K562 (cell line): Measurements from ENCODE around the gene PPP1R10. TPM values are rescaled to one million over a fixed set of nuclear protein-coding genes. Genes with fewer than 3 reads are reported as not detected.
A peak's percentile ranks its signal among the peaks of the same experiment; 100 is the strongest.

Experiments used
- CSDE1 ChIP-seq, 2 experiments: fragments of 450-650 bp; IDR thresholded peaks; 2 replicates each; pipeline ENCODE4 v1.6.1; 2016; ENCODE audit warnings: mild to moderate bottlenecking in 1 of 2
- ESRRA ChIP-seq: fragments of 450-650 bp; IDR thresholded peaks from 2 replicates; pipeline ENCODE4 v1.6.1; 2014; ENCODE audit warnings: low read depth, mild to moderate bottlenecking, moderate library complexity, borderline replicate concordance
- KLF16 ChIP-seq: IDR thresholded peaks from 2 replicates; pipeline ENCODE4 v1.6.1; 2016; ENCODE audit warnings: antibody characterized with exemption
- LEF1 ChIP-seq: fragments of 450-650 bp; IDR thresholded peaks from 2 replicates; pipeline ENCODE4 v1.6.1; 2016; ENCODE audit warnings: mild to moderate bottlenecking
- POLR2B ChIP-seq: fragments of 450-650 bp; IDR thresholded peaks from 2 replicates; pipeline ENCODE4 v1.6.1; 2018; ENCODE audit warnings: low read depth; ENCODE audit not compliant: partially characterized antibody
- SMC3 ChIP-seq: conservative IDR thresholded peaks from 2 replicates; pipeline ENCODE4 v1.6.1; 2011; ENCODE audit warnings: low read depth, low read length, improper control_type of control experiment; ENCODE audit not compliant: insufficient read depth
- SP1 ChIP-seq: sonication (generic); formaldehyde crosslinking; IDR thresholded peaks from 2 replicates; pipeline ENCODE4 v1.8.1; 2022; ENCODE audit warnings: mild to moderate bottlenecking, missing genetic modification reagents
- USF2 ChIP-seq: sonication (generic); formaldehyde crosslinking; IDR thresholded peaks from 2 replicates; pipeline ENCODE4 v1.5.0; 2020; ENCODE audit warnings: missing genetic modification reagents
- ZEB2 ChIP-seq: fragments of 450-650 bp; IDR thresholded peaks from 2 replicates; pipeline ENCODE4 v1.6.1; 2016
- ZFP1 ChIP-seq: fragments of 450-650 bp; formaldehyde crosslinking; IDR thresholded peaks from 2 replicates; pipeline ENCODE4 v1.4.0; 2020; ENCODE audit warnings: mild to moderate bottlenecking, mixed read lengths
- ZKSCAN8 ChIP-seq: fragments of 200-800 bp; sonication (Bioruptor generic); IDR thresholded peaks from 2 replicates; pipeline ENCODE4 v1.6.1; 2016; ENCODE audit warnings: missing genetic modification characterization, missing compliant biosample characterization
- ZNF143 ChIP-seq: sonication (generic); formaldehyde crosslinking; IDR thresholded peaks from 2 replicates; pipeline ENCODE4 v1.9.0; 2022; ENCODE audit warnings: mild to moderate bottlenecking, missing genetic modification reagents
- ZNF184 ChIP-seq: sonication (generic); formaldehyde crosslinking; IDR thresholded peaks from 2 replicates; pipeline ENCODE4 v1.5.0; 2020; ENCODE audit warnings: missing genetic modification reagents
- ZNF354B ChIP-seq: fragments of 250-450 bp; sonication (Bioruptor Pico); IDR thresholded peaks from 2 replicates; pipeline ENCODE4 v1.4.0; 2020
- ZNF592 ChIP-seq: fragments of 450-650 bp; IDR thresholded peaks from 2 replicates; pipeline ENCODE4 v1.6.1; 2017; ENCODE audit warnings: antibody characterized with exemption, mild to moderate bottlenecking
- ZNF609 ChIP-seq: sonication (generic); formaldehyde crosslinking; IDR thresholded peaks from 2 replicates; pipeline ENCODE4 v1.8.1; 2023; ENCODE audit warnings: missing genetic modification reagents, mild to moderate bottlenecking, borderline replicate concordance
- ZNF785 ChIP-seq: fragments of 250-450 bp; sonication (Bioruptor Pico); IDR thresholded peaks from 2 replicates; pipeline ENCODE4 v1.4.0; 2020; ENCODE audit warnings: mild to moderate bottlenecking
- ZSCAN32 ChIP-seq: fragments of 450-650 bp; formaldehyde crosslinking; IDR thresholded peaks from 2 replicates; pipeline ENCODE4 v1.4.0; 2020; ENCODE audit warnings: mild to moderate bottlenecking, moderate library complexity
- polyA plus RNA-seq, 8 experiments: library from polyadenylated mRNA; depleted of rRNA in 4 of 8; stranded (reverse) in 5 of 8; unstranded in 3 of 8; fragments of >200 nt; fragmentation: Nextera tagmentation in 2 of 8; fragmentation: Illumina TruSeq in 1 of 8; extraction: Ambion mirVana in 2 of 8; extraction: Trizol in 1 of 8; gene quantifications; 2 replicates each; pipeline versions ENCODE4 v1.2.1 to v1.2.3, GENCODE V29; 2011 to 2014; ENCODE audit warnings: inconsistent platforms in 1 of 8, missing spikeins in 1 of 8
- total RNA-seq, 7 experiments: library from RNA; depleted of rRNA in 6 of 7; stranded (reverse); fragments of >200 nt in 6 of 7; fragmentation: Illumina TruSeq in 2 of 7; extraction: Trizol in 2 of 7; gene quantifications; 2 replicates each; pipeline versions ENCODE4 v1.2.1 to v1.2.3, GENCODE V29; 2011 to 2021; ENCODE audit warnings: low replicate concordance in 1 of 7

Gene PPP1R10
- total and polyA plus RNA-seq, 9 of the 15 experiments (the other 6 are each of a cell fraction or from before 2014, with no cell fraction given), result 14.1 to 65.5 (median 32.6) TPM

- peak; percentile 17 for TF ChIP-seq USF2 (CRISPR knock-in tag)
- no peak; the same call in 1 of the 2 replicates for TF ChIP-seq ESRRA
- no peak for TF ChIP-seq ZNF184
- no peak for TF ChIP-seq ZNF143 (CRISPR knock-in tag)
- TF ChIP-seq ZFP1 (CRISPR knock-in tag), result peak; percentile 70
- TF ChIP-seq LEF1, result peak; percentile 77
- peak; percentile 71 for TF ChIP-seq ZNF354B (CRISPR knock-in tag)
- TF ChIP-seq ZEB2, result peak; percentile 48; the same call in 1 of the 2 replicates
- TF ChIP-seq ZNF592, result no peak
- TF ChIP-seq SP1 (CRISPR knock-in tag), result peak; percentile 94
- peak; percentile 4 for TF ChIP-seq KLF16
- no peak for TF ChIP-seq ZNF785 (CRISPR knock-in tag)
- TF ChIP-seq ZNF609, result peak; percentile 44; the same call in 1 of the 2 replicates
- TF ChIP-seq POLR2B, result peak; percentile 100
- TF ChIP-seq ZKSCAN8 (CRISPR knock-in tag), result no peak
- peak; percentile 87 for TF ChIP-seq ZSCAN32
- peak in 1 of 2 experiments; percentile 77; a peak in 2 of 4 replicates for TF ChIP-seq CSDE1 (IDR thresholded peaks at IDR 0.05)
- TF ChIP-seq SMC3, result no peak
These were observed at the start of gene PPP1R10 (continued) for GRCh38 chr6:30616811-30617564.
